Kidney capillary endothelial cell (primary cell): ENCODE measurements around the gene LUC7L.

Experiments used
- DNase-seq: peaks from one replicate; pipeline ENCODE4 v3.0.0-alpha.2; 2018; ENCODE audit warnings: low spot score

LUC7L gene

GRCh38 chr16:142405-142967, 86.8 kb downstream of the LUC7L start:
- no peak for DNase-seq

GRCh38 chr16:140175-140857, 88.9 kb downstream of the LUC7L start:
- DNase-seq = no peak
